B cell (primary cell): Measurements from ENCODE around the gene IPO4.

Experiments
- EZH2 ChIP-seq: IDR thresholded peaks from 2 replicates; pipeline ENCODE4 v1.6.1; 2012; ENCODE audit warnings: borderline replicate concordance, low read depth, mild to moderate bottlenecking, moderate library complexity, low read length; ENCODE audit not compliant: insufficient read depth, poor library complexity, severe bottlenecking
- TF ChIP-seq, protein P1 (sequence below): fragments of 200-600 bp; IDR thresholded peaks from one replicate; pipeline ENCODE4 v1.8.0; 2022; ENCODE audit warnings: antibody characterized with exemption, mild to moderate bottlenecking

DNA sequence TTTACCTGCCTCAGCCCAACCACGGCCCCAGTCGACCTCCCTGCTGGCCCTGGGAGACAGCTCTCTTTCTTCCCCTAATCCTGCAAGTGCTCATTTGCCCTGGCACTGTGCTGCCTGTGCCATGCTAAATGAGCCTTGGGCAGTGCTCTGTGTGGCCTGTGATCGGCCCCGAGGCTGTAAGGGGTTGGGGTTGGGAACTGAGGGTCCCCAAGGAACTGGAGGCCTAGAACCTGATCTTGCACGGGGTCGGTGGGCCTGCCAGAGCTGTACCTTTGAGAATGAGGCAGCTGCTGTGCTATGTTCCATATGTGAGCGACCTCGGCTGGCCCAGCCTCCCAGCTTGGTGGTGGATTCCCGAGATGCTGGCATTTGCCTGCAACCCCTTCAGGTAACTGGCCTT lies 38.6 kb downstream of the IPO4 start:
- TF ChIP-seq, protein P1, sequence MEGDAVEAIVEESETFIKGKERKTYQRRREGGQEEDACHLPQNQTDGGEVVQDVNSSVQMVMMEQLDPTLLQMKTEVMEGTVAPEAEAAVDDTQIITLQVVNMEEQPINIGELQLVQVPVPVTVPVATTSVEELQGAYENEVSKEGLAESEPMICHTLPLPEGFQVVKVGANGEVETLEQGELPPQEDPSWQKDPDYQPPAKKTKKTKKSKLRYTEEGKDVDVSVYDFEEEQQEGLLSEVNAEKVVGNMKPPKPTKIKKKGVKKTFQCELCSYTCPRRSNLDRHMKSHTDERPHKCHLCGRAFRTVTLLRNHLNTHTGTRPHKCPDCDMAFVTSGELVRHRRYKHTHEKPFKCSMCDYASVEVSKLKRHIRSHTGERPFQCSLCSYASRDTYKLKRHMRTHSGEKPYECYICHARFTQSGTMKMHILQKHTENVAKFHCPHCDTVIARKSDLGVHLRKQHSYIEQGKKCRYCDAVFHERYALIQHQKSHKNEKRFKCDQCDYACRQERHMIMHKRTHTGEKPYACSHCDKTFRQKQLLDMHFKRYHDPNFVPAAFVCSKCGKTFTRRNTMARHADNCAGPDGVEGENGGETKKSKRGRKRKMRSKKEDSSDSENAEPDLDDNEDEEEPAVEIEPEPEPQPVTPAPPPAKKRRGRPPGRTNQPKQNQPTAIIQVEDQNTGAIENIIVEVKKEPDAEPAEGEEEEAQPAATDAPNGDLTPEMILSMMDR = no peak
- TF ChIP-seq EZH2 = no peak
